Activated CD8-positive, alpha-beta T cell treated with anti-CD3 and anti-CD28 coated beads, Interleukin-2, amount 10 ng/mL, durations not matched to agents 7 days and 5 days (primary cell): ENCODE measurements around the gene AFF1. TPM values are rescaled to one million over a fixed set of nuclear protein-coding genes. Genes with fewer than 3 reads are reported as not detected.

ENCODE experiments used
- ATAC-seq: fragments of 150-1000 bp; cut with Tn5 transposase; one replicate; pipeline ENCODE4 v1.10.0; 2021; ENCODE audit warnings: moderate library complexity
- CTCF ChIA-PET: fragments of 350-600 bp; sonication (Branson Sonifier 250); formaldehyde crosslinking; loops from one replicate; lab custom pipeline; 2021; ENCODE audit warnings: antibody characterized with exemption; lab: Charles Lee
- POLR2A ChIA-PET: fragments of 350-600 bp; sonication (Branson Sonifier 250); formaldehyde crosslinking; loops from one replicate; lab custom pipeline; 2021; ENCODE audit warnings: antibody characterized with exemption; lab: Charles Lee
- DNase-seq: peaks from one replicate; pipeline ENCODE4 v3.0.0-alpha.2; 2020
- H3K27ac Mint-ChIP-seq: one replicate; pipeline ENCODE4 v1.8.0; 2021; ENCODE audit warnings: mild to moderate bottlenecking, mixed read lengths
- H3K27me3 Mint-ChIP-seq: one replicate; pipeline ENCODE4 v1.8.0; 2021; ENCODE audit warnings: low read depth, mixed read lengths
- H3K36me3 Mint-ChIP-seq: one replicate; pipeline ENCODE4 v1.8.0; 2021; ENCODE audit warnings: low read depth, mixed read lengths
- H3K4me1 Mint-ChIP-seq: one replicate; pipeline ENCODE4 v1.8.0; 2021; ENCODE audit warnings: low read depth, mixed read lengths
- H3K4me3 Mint-ChIP-seq: one replicate; pipeline ENCODE4 v1.8.0; 2021; ENCODE audit warnings: mild to moderate bottlenecking, mixed read lengths
- H3K9me3 Mint-ChIP-seq: one replicate; pipeline ENCODE4 v1.8.0; 2022; ENCODE audit warnings: mixed read lengths; ENCODE audit not compliant: insufficient read depth
- total RNA-seq, 2 experiments: library from RNA; stranded (reverse); gene quantifications; one replicate each; pipeline ENCODE4 v1.2.3, GENCODE V29; 2021

The AFF1 gene
- total RNA-seq, 2 experiments from 2014 or later = 47.8 to 51.6 TPM

- ChIA-PET POLR2A (interaction anchor here (0.9 to 1.6 kb wide), 2 partner anchors 25 to 45 kb away, joined by 4 to 7 read pairs; no protein-coding TSS in a partner anchor), CTCF (interaction anchor here (1.2 to 2.1 kb wide), 7 partner anchors 8 to 132 kb away, joined by 3 to 9 read pairs (median 3); no protein-coding TSS in a partner anchor)
- DNase-seq = no peak
- Mint-ChIP-seq H3K9me3 (no peaks in the 10 kb centered on the region), H3K4me3 (no peak overlapping the region), H3K27me3 (no peaks in the 10 kb centered on the region), H3K4me1 (peaks cover 19% of the 10 kb centered on the region), H3K36me3 (peaks cover 11% of the 10 kb centered on the region), H3K27ac (no peak overlapping the region)
- no peak for ATAC-seq
Observed at GRCh38 chr4:86961116-86961515, 26.3 kb downstream of the AFF1 start.

DNA sequence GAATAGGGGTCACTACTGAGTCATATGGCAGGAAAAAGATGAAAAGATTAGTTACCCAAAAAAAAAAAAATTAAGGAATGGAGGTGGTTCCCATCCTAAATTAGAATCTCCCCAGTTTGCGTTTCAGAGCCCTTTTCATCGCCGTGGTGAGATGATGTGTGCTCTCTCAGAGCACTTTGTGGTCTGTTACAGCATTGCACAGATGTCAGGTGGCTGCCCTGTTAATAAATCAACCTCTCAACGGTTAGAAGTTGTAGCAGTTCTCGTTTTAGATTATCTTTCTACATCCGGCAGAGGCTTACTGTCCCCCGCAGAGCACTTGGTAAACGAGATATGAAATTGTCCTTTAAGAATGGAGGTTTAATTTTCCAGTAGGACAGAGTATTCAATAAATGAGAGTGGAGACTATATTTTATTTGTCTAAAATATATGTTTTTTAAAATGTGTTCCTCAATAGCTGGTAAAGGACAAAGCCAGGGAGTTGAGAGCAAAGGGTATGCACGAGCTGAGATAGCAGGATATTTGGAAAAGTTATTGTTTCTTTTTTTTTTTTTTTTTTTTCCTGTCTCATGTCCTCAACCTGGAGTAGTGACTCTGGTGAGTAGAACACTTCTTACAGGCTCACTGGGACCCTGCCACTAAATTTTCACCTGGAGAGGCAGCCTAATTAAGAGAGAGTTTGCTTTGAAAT is 26.9 kb downstream of the AFF1 start:
- H3K4me1 Mint-ChIP-seq = peaks cover 19% of the 10 kb centered on the region
- no peaks in the 10 kb centered on the region for H3K9me3 Mint-ChIP-seq
- peaks cover 7% of the 10 kb centered on the region for H3K36me3 Mint-ChIP-seq
- H3K27me3 Mint-ChIP-seq = no peaks in the 10 kb centered on the region
- ATAC-seq = peak; percentile 73
- H3K27ac Mint-ChIP-seq = peak overlapping the region; percentile 16
- CTCF ChIA-PET = interaction anchor here (1.2 to 2.1 kb wide), 4 partner anchors 8 to 132 kb away, joined by 3 to 9 read pairs (median 3); no protein-coding TSS in a partner anchor
- peak; percentile 42 for DNase-seq
- POLR2A ChIA-PET = interaction anchor here (1.6 kb wide), 1 partner anchor 45 kb away, joined by 7 read pairs; no protein-coding TSS in a partner anchor
- no peak overlapping the region for H3K4me3 Mint-ChIP-seq

DNA sequence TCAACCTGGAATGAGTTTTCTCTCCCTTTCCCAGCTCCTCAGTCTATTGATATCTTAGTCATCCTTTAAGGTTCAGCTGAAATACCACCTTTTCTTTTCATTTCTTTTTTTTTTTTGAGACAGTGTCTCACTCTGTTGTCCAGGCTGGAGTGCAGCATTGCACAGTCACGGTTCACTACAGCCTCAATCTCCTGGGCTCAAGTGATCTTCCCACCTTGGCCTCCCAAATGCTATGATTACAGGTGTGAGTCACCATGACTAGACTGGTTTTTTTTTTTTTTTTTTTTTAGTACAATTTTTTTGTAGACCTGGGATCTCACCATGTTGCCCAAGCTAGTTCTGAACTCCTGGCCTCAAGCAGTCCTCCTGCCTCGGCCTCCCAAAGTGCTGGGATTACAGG is 28.9 kb downstream of the AFF1 start:
- H3K4me1 Mint-ChIP-seq = peaks cover 18% of the 10 kb centered on the region
- no peaks in the 10 kb centered on the region for H3K27me3 Mint-ChIP-seq
- no peak overlapping the region for H3K4me3 Mint-ChIP-seq
- no peaks in the 10 kb centered on the region for H3K9me3 Mint-ChIP-seq
- ChIA-PET POLR2A (interaction anchor here (1.1 kb wide), 1 partner anchor 28 kb away, joined by 3 read pairs; no protein-coding TSS in a partner anchor), CTCF (interaction anchor here (1.0 kb wide), 1 partner anchor 23 kb away, joined by 3 read pairs; no protein-coding TSS in a partner anchor)
- DNase-seq (no peak), ATAC-seq (no peak)
- H3K36me3 Mint-ChIP-seq = peaks cover 2% of the 10 kb centered on the region
- no peak overlapping the region for H3K27ac Mint-ChIP-seq

- CTCF ChIA-PET = interaction anchor here (1.1 kb wide), 1 partner anchor 13 kb away, joined by 3 read pairs; no protein-coding TSS in a partner anchor
- no peak for DNase-seq
- H3K27me3 Mint-ChIP-seq = no peaks in the 10 kb centered on the region
- no peak overlapping the region for H3K27ac Mint-ChIP-seq
- no peak overlapping the region for H3K4me3 Mint-ChIP-seq
- ATAC-seq = no peak
- peaks cover 18% of the 10 kb centered on the region for H3K4me1 Mint-ChIP-seq
- no peaks in the 10 kb centered on the region for H3K36me3 Mint-ChIP-seq
- H3K9me3 Mint-ChIP-seq = no peaks in the 10 kb centered on the region
- POLR2A ChIA-PET = no interaction called here
Observed at GRCh38 chr4:86965019-86965976, 30.5 kb downstream of the AFF1 start.

GRCh38 chr4:86967073-86967472 is 32.3 kb downstream of the AFF1 start:
- Mint-ChIP-seq H3K36me3 (no peaks in the 10 kb centered on the region), H3K4me3 (no peak overlapping the region), H3K9me3 (no peaks in the 10 kb centered on the region), H3K4me1 (peaks cover 11% of the 10 kb centered on the region), H3K27me3 (no peaks in the 10 kb centered on the region), H3K27ac (no peak overlapping the region)
- DNase-seq = no peak
- CTCF ChIA-PET = interaction anchor here (1.0 kb wide), 1 partner anchor 33 kb away, joined by 3 read pairs; no protein-coding TSS in a partner anchor
- POLR2A ChIA-PET = no interaction called here
- no peak for ATAC-seq

- no peaks in the 10 kb centered on the region for H3K36me3 Mint-ChIP-seq
- no peaks in the 10 kb centered on the region for H3K9me3 Mint-ChIP-seq
- peaks cover 12% of the 10 kb centered on the region for H3K4me1 Mint-ChIP-seq
- ATAC-seq (no peak), DNase-seq (no peak)
- ChIA-PET CTCF (interaction anchor here (1.0 to 1.1 kb wide), 2 partner anchors 17 to 45 kb away, joined by 3 read pairs; no protein-coding TSS in a partner anchor), POLR2A (no interaction called here)
- no peaks in the 10 kb centered on the region for H3K27me3 Mint-ChIP-seq
- no peak overlapping the region for H3K4me3 Mint-ChIP-seq
- H3K27ac Mint-ChIP-seq = no peak overlapping the region
Observed at GRCh38 chr4:86967798-86968197, 33.0 kb downstream of the AFF1 start.

- CTCF ChIA-PET = interaction anchor here (1.0 to 1.1 kb wide), 2 partner anchors 16 to 46 kb away, joined by 3 read pairs; no protein-coding TSS in a partner anchor
- DNase-seq = no peak
- Mint-ChIP-seq H3K4me1 (peaks cover 16% of the 10 kb centered on the region), H3K27ac (no peak overlapping the region), H3K36me3 (no peaks in the 10 kb centered on the region), H3K27me3 (no peaks in the 10 kb centered on the region), H3K9me3 (no peaks in the 10 kb centered on the region), H3K4me3 (no peak overlapping the region)
- POLR2A ChIA-PET = interaction anchor here (0.7 kb wide), 1 partner anchor 38 kb away, joined by 3 read pairs; no protein-coding TSS in a partner anchor
- ATAC-seq = no peak
Observed at GRCh38 chr4:86968547-86968946, 33.7 kb downstream of the AFF1 start.

- CTCF ChIA-PET = interaction anchor here (1.1 to 1.5 kb wide), 3 partner anchors 10 to 48 kb away, joined by 3 read pairs; no protein-coding TSS in a partner anchor
- POLR2A ChIA-PET = interaction anchor here (1.1 kb wide), 1 partner anchor 36 kb away, joined by 5 read pairs; no protein-coding TSS in a partner anchor
- Mint-ChIP-seq H3K9me3 (no peaks in the 10 kb centered on the region), H3K36me3 (no peaks in the 10 kb centered on the region), H3K27me3 (no peaks in the 10 kb centered on the region), H3K4me1 (peaks cover 28% of the 10 kb centered on the region), H3K4me3 (no peak overlapping the region), H3K27ac (no peak overlapping the region)
- DNase-seq (no peak), ATAC-seq (no peak)
Observed at GRCh38 chr4:86970447-86971354, 35.9 kb downstream of the AFF1 start.

DNA sequence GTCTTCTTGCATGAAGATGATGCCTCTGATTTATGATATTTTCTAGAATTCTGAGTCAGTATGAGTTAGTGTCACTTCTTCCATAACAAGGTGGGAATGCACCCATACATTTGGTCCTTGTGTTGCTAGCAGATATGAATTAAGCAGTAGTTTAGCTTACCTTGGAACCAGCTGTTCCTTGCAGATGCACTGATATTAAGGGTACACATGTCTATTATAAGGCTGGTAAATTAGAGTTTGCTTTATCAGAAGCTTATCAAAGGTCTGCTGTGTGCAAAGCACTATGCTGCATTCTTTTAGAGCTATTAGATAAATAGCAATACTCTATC is 36.5 kb downstream of the AFF1 start:
- CTCF ChIA-PET = interaction anchor here (1.1 to 1.4 kb wide), 2 partner anchors 10 to 49 kb away, joined by 3 read pairs; no protein-coding TSS in a partner anchor
- H3K36me3 Mint-ChIP-seq = no peaks in the 10 kb centered on the region
- H3K4me1 Mint-ChIP-seq = peaks cover 34% of the 10 kb centered on the region
- ATAC-seq (no peak), DNase-seq (no peak)
- no peaks in the 10 kb centered on the region for H3K9me3 Mint-ChIP-seq
- no peak overlapping the region for H3K4me3 Mint-ChIP-seq
- H3K27ac Mint-ChIP-seq = no peak overlapping the region
- no peaks in the 10 kb centered on the region for H3K27me3 Mint-ChIP-seq
- POLR2A ChIA-PET = interaction anchor here (1.1 kb wide), 1 partner anchor 35 kb away, joined by 5 read pairs; no protein-coding TSS in a partner anchor

- no peak for ATAC-seq
Observed at GRCh38 chr4:86972997-86973396, 38.2 kb downstream of the AFF1 start.

More at GRCh38 chr4:86972997-86973396, 38.2 kb downstream of the AFF1 start:
- ChIA-PET CTCF (no interaction called here), POLR2A (no interaction called here)
- DNase-seq = no peak
- H3K9me3 Mint-ChIP-seq = no peaks in the 10 kb centered on the region
- peaks cover 2% of the 10 kb centered on the region for H3K36me3 Mint-ChIP-seq
- H3K27me3 Mint-ChIP-seq = no peaks in the 10 kb centered on the region
- H3K4me3 Mint-ChIP-seq = no peak overlapping the region
- peaks cover 46% of the 10 kb centered on the region for H3K4me1 Mint-ChIP-seq
- no peak overlapping the region for H3K27ac Mint-ChIP-seq
